Dorsolateral prefrontal cortex (tissue), 118 donors: ENCODE results near the gene ST6GALNAC2. TPM values are rescaled to one million over a fixed set of nuclear protein-coding genes. Genes with fewer than 3 reads are reported as not detected.

ENCODE experiments used
- total RNA-seq, 120 experiments: library from RNA; stranded (reverse); gene quantifications; one replicate each; pipeline versions ENCODE4 v1.2.3 to v1.2.4, GENCODE V29; 2022

The ST6GALNAC2 gene
- total RNA-seq, 120 experiments from 2014 or later = 0.38 to 10.0 (median 1.8) TPM; not detected in 5

Other genes starting within 250 kb of the ST6GALNAC2 start
- 100 to 1,000 TPM in 21 of 120 experiments, 10 to 100 TPM in 99; 61.6 to 131 (median 85.2) TPM for gene PRPSAP1, start 231.9 kb downstream of the ST6GALNAC2 start, total RNA-seq
- 10 to 100 TPM in 1 of 120 experiments, 1 to 10 TPM in 117, under 1 TPM in 2; 0.76 to 10.2 (median 2.9) TPM for gene SPHK1, start 201.3 kb downstream of the ST6GALNAC2 start, total RNA-seq
- 100 to 1,000 TPM in 15 of 120 experiments, 10 to 100 TPM in 105; 42.7 to 122 (median 85.2) TPM for gene UBE2O, start 132.7 kb downstream of the ST6GALNAC2 start, total RNA-seq
- gene AANAT, start 118.3 kb downstream of the ST6GALNAC2 start, total RNA-seq = 1 to 10 TPM in 8 of 120 experiments, under 1 TPM in 34, not detected in 78; 0.22 to 2.0 (median 0.62) TPM
- 10 to 100 TPM in 119 of 120 experiments, 1 to 10 TPM in 1; 7.0 to 64.1 (median 28.9) TPM for gene RHBDF2, start 84.4 kb downstream of the ST6GALNAC2 start, total RNA-seq
- 10 to 100 TPM in 118 of 120 experiments, 1 to 10 TPM in 2; 7.1 to 34.6 (median 19.7) TPM for gene CYGB, start 48.2 kb downstream of the ST6GALNAC2 start, total RNA-seq
- 10 to 100 TPM in 118 of 120 experiments, 1 to 10 TPM in 2; 9.7 to 74.7 (median 21.5) TPM for gene PRCD, start 45.8 kb downstream of the ST6GALNAC2 start, total RNA-seq
- gene ST6GALNAC1, start 57.9 kb upstream of the ST6GALNAC2 start, total RNA-seq = 1 to 10 TPM in 119 of 120 experiments, under 1 TPM in 1; 0.86 to 9.8 (median 3.5) TPM
- 100 to 1,000 TPM in 82 of 120 experiments, 10 to 100 TPM in 38; 68.5 to 146 (median 109) TPM for gene MXRA7, start 125.1 kb upstream of the ST6GALNAC2 start, total RNA-seq
- 100 to 1,000 TPM in 1 of 120 experiments, 10 to 100 TPM in 119; 22.0 to 110 (median 35.8) TPM for gene JMJD6, start 140.7 kb upstream of the ST6GALNAC2 start, total RNA-seq
- 10 to 100 TPM; 12.5 to 29.2 (median 18.7) TPM for gene METTL23, start 141.0 kb upstream of the ST6GALNAC2 start, total RNA-seq
- 100 to 1,000 TPM in 112 of 120 experiments, 10 to 100 TPM in 8; 73.8 to 169 (median 128) TPM for gene SRSF2, start 151.5 kb upstream of the ST6GALNAC2 start, total RNA-seq
- 10 to 100 TPM; 33.8 to 73.3 (median 51.7) TPM for gene MFSD11, start 152.3 kb upstream of the ST6GALNAC2 start, total RNA-seq